ENCODE results near the gene SELENOS. TPM values are rescaled to one million over a fixed set of nuclear protein-coding genes. Genes with fewer than 3 reads are reported as not detected.

The SELENOS gene
- total and polyA plus RNA-seq, 2 experiments from 2014 or later: 127 to 158 TPM

GRCh38 chr15:101267320-101268104, 9.8 kb downstream of the SELENOS start:
- WGBS (ENCODE audit: low lambda C conversion rate, missing lambda C conversion rate): 72% methylated on average over 18 of the region's 18 CpGs
- Histone ChIP-seq H4K20me1 (ENCODE audit: insufficient read depth, poor library complexity, severe bottlenecking) (no peaks in the 10 kb centered on the region), H3K79me2 (no peaks in the 10 kb centered on the region), H3K4me1 (ENCODE audit: insufficient read depth) (no peaks in the 10 kb centered on the region), H3K4me2 (no peak overlapping the region), H3K27me3 (no peaks in the 10 kb centered on the region), H2AFZ (no peak overlapping the region), H3K27ac (no peak overlapping the region), H3K36me3 (replicated peaks; ENCODE audit: insufficient read depth, low read depth) (no peaks in the 10 kb centered on the region), H3K4me3 (no peak overlapping the region), H3K9me3 (ENCODE audit: low read depth) (no peaks in the 10 kb centered on the region), H3K9me2 (replicated peaks; ENCODE audit: insufficient read depth) (no peaks in the 10 kb centered on the region)
- no peak for DNase-seq (ENCODE audit: low spot score)
- TF ChIP-seq CTCF (IDR thresholded peaks at IDR 0.05; ENCODE audit: poor library complexity): no peak
- no peak for TF ChIP-seq EZH2 (IDR thresholded peaks at IDR 0.05; ENCODE audit: borderline replicate concordance)
- no peak for TF ChIP-seq EZH2phosphoT487 (IDR thresholded peaks at IDR 0.05; ENCODE audit: low read depth, severe bottlenecking, unreplicated experiment)

GRCh38 chr15:101266787-101267186, 10.5 kb downstream of the SELENOS start:
- H3K4me2 ChIP-seq: no peak overlapping the region
- WGBS (ENCODE audit: low lambda C conversion rate, missing lambda C conversion rate): 91% methylated on average over 9 of the region's 9 CpGs
- H2AFZ ChIP-seq: no peak overlapping the region
- H3K79me2 ChIP-seq: no peaks in the 10 kb centered on the region
- H3K9me2 ChIP-seq (replicated peaks; ENCODE audit: insufficient read depth): no peaks in the 10 kb centered on the region
- no peaks in the 10 kb centered on the region for H3K27me3 ChIP-seq
- no peak for DNase-seq (ENCODE audit: low spot score)
- H3K4me3 ChIP-seq: no peak overlapping the region
- H3K27ac ChIP-seq: no peak overlapping the region
- TF ChIP-seq CTCF (IDR thresholded peaks at IDR 0.05; ENCODE audit: poor library complexity): no peak
- no peak for TF ChIP-seq EZH2phosphoT487 (IDR thresholded peaks at IDR 0.05; ENCODE audit: low read depth, severe bottlenecking, unreplicated experiment)
- TF ChIP-seq EZH2 (IDR thresholded peaks at IDR 0.05; ENCODE audit: borderline replicate concordance): no peak
- no peaks in the 10 kb centered on the region for H3K36me3 ChIP-seq (replicated peaks; ENCODE audit: insufficient read depth, low read depth)
- no peaks in the 10 kb centered on the region for H4K20me1 ChIP-seq (ENCODE audit: insufficient read depth, poor library complexity, severe bottlenecking)
- no peaks in the 10 kb centered on the region for H3K4me1 ChIP-seq (ENCODE audit: insufficient read depth)
- no peaks in the 10 kb centered on the region for H3K9me3 ChIP-seq (ENCODE audit: low read depth)

- H3K4me1 ChIP-seq (ENCODE audit: insufficient read depth): no peaks in the 10 kb centered on the region
These were observed 11.3 kb downstream of the SELENOS start for GRCh38 chr15:101266034-101266433.

More at GRCh38 chr15:101266034-101266433, 11.3 kb downstream of the SELENOS start:
- Histone ChIP-seq H3K9me3 (ENCODE audit: low read depth) (no peaks in the 10 kb centered on the region), H3K4me2 (no peak overlapping the region), H3K79me2 (no peaks in the 10 kb centered on the region), H3K9me2 (replicated peaks; ENCODE audit: insufficient read depth) (no peaks in the 10 kb centered on the region), H3K27ac (no peak overlapping the region), H4K20me1 (ENCODE audit: insufficient read depth, poor library complexity, severe bottlenecking) (no peaks in the 10 kb centered on the region), H3K4me3 (no peak overlapping the region), H3K27me3 (no peaks in the 10 kb centered on the region), H2AFZ (no peak overlapping the region), H3K36me3 (replicated peaks; ENCODE audit: insufficient read depth, low read depth) (no peaks in the 10 kb centered on the region)
- no peak for DNase-seq (ENCODE audit: low spot score)
- TF ChIP-seq EZH2 (IDR thresholded peaks at IDR 0.05; ENCODE audit: borderline replicate concordance) (no peak), CTCF (IDR thresholded peaks at IDR 0.05; ENCODE audit: poor library complexity) (no peak), EZH2phosphoT487 (IDR thresholded peaks at IDR 0.05; ENCODE audit: low read depth, severe bottlenecking, unreplicated experiment) (no peak)
- 75% methylated on average over 3 of the region's 3 CpGs for WGBS (ENCODE audit: low lambda C conversion rate, missing lambda C conversion rate)

All from hepatocyte (in vitro differentiated cells).